Measurements from ENCODE around the gene DDX24.

- TF ChIP-seq POLR2A (IDR thresholded peaks at IDR 0.05; ENCODE audit: low read length) (no peak), GATA1 (IDR thresholded peaks at IDR 0.05; ENCODE audit: low read depth, low read length) (no peak)
Observed at GRCh38 chr14:94123296-94123695, 42.3 kb upstream of the DDX24 start.

Measured in erythroblast (primary cell).